ENCODE results near the gene NCMAP.

The NCMAP gene

DNA sequence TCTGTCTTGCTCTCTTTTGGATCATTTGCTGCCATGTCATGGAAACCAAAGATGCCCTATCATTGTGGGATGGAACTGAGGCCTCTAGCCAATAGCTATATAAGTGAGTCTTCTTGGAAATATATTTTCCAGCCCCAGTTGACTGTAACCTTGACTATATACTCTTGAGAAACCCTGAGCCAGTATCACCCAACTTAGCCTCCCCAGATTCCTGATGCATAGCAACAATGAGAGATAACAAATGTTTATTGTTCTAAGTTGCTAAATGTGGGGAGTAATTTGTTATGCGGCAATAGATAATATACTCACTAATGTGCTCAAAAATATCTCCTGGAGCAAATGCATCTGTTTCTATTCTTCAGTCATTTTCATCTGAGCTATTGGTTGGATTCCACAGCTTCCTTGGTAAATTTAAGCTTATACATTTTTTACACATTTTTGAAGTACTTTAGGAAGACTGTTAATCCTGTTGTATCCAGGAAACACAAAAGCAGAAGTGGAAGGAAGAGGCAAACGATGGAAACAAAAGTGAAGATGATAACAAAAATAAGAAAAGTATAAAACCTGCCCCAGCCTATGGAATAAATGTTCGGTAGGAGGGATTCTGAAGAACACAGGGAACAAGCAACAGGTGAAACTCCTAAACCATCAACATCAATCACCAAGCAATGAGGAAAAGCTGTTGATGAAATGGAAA, 80.9 kb downstream of the NCMAP start:
- DNase-seq: no peak

DNA sequence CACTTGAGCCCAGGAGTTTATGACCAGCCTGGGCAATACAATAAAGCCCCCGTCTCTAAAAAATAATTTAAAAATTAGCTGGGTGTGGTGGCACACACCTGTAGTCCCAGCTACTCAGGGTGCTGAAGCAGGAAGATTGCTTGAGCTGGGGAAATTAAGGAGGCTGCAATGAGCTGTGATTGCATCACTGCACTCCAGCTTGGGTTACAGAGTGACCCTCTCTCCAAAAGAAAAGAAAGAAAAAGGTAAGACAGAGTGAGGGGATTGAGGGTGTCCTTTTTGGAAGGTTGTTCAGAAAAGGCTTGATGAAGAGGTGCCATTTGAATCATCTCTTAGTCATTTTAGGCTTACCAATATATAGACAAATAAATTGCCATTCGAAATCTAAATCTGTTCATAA, 83.2 kb downstream of the NCMAP start:
- no peak for DNase-seq

GRCh38 chr1:24639881-24640280, 84.0 kb downstream of the NCMAP start:
- no peak for DNase-seq

DNA sequence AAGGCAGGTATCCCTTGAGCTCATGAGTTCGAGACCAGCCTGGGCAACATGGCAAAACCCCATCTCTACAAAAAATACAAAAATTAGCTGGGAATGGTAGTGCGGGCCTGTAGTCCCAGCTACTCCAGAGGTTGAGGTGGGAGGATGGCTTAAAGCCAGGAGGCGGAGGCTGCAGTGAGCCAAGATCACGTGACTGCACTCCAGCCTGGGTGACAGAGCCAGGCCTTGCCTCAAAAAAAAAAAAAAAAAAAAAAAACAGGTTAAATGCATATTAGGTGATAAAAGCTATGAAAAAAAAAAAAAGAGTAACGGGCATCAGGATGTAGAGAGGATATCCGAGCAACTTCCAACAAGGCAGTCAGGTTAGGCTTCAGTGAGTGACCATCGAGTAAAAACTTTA, 84.4 kb downstream of the NCMAP start:
- DNase-seq: peak; percentile 16

DNA sequence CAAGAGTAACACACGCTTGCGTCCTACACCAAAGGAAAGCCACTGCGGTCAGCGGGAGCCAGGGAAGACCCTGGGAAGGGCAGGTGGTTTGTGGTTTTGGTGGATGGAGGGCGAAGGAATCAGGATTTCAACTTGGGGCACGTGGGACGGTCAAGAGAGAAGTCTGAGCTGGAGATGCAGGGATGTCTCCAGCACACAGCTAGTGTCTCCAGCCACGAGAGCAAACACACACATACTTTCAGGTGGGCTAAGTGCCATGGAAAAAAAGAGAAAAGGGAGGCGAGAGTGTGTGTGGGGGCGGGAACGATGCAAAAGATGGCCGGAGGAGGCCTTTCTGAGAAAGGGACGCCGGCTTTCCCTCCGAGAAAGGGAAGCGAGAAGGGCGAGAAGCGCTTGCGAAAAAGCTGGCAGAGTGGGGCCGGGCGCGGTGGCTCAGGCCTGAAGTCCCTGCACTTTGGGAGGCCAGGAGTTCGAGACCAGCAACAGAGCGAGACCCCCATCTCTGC, 85.8 kb downstream of the NCMAP start:
- DNase-seq: peak; percentile 64

DNA sequence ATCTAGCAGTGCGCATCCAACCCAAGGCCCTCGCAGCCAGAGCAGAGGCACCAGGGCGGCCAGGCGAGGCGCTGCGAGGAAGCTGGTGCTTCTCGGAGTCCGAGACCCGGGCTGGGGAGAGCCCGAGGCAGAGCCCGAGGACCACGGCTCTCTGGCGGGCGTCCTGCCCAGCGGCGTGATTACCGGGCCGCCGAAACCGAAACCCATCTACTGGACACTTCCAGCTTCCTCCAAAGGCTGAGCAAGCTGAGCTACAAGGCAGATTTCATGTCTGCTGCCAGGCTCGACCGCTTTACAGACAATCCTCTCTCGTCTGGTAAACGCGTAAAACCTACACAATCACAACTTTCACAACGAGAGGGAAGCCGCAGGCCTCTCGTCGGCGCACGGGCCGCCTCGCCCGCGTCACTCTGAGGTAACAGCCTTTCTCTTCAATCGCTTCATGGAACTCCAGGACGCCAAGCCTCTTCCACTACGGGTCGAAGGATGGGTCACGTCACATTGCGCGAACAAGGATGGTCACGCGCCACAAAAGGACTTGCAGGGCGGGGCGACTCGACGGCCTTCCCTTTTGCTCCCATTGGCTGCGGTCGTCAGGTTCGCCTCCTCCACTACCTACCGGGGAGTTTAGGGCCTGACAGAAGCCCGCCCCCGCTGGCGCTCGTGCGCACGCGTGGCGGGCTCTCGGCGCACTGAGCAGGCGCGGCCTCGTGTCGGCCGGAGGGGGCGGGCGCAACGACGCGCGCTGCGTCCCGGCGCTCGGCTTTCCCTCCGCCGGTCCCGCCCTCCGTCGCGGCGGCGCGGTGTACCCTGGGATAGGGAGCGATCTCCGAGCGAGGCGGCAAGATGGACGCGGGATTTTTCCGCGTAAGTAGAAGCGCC, 86.8 kb downstream of the NCMAP start, which contains the start of gene SRRM1:
Gene SRRM1 (plus strand): TSS at position 822 of the 882 bp plus-strand sequence. CDS start 25 bp downstream, at position 847.
- peak; percentile 100 for DNase-seq

- no peak for DNase-seq
Measured at GRCh38 chr1:24643363-24644099, 87.6 kb downstream of the NCMAP start.

DNA sequence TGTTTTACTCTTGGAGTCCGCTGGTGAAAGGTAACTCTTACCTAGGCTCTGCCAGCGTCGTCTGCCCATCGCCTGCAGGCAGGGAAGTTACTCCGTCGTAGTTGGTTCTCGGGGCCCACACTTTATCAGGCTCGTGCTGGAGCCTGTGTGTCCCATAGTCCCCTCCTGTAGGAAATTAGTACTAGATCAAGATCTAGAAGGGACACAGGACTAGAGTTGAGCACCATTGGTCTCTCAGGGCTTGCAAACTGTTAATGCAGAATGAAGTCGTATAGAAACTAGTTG, 88.2 kb downstream of the NCMAP start:
- DNase-seq: no peak

- no peak for DNase-seq
Measured at GRCh38 chr1:24648919-24649318, 93.0 kb downstream of the NCMAP start.

DNA sequence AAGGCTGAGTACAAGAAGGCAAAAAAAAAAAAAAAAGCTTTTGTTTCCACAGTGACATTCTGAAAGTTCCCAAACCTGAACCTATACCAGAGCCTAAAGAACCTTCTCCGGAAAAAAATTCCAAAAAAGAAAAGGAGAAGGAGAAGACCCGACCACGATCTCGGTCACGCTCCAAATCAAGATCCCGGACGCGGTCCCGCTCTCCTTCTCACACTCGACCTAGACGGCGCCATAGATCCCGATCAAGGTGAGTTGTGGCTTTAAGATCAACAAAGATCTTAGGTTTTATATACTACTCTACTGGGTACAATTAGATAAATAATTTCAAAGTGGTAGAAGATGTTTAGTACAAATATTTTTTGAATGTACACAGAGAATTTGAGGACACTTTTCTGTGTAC, 96.5 kb downstream of the NCMAP start:
- no peak for DNase-seq

DNA sequence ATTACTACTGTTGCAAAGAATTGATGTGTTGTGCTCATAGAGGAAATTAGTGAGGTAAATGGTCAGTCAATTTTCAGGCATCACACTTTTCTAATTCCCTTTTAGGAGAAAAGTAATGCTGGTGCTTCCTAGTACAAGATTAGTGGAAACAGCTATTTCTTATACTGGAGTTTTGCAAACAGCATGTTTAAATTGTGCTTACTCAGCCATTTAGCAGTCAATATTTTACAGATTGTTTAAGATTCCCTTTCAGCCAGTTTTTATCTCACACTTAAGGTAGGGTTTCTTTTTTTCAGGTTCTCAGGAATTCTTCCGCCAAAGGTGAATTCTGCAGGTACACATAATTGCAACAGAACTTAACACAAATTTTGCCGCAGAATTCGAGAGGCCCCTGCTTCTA, 98.1 kb downstream of the NCMAP start:
- no peak for DNase-seq

DNA sequence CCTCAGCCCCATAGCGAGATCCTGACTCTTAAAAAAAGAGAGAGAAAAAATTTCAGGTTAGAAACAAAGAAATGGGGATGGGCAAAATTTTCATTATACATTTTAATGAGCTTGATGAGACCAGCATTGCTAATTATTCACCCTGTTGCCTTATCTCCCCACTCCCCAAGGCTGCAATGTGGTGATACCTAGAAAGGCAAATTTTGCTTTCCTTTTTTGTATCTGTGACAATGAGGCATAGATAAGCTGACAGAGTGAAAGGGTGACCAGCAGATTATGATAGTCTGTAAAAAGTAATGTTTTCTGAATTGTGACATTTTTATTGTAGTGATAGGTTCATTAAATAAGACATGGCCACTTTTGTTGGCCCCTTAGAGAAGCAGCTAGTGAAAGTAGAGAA, 100.2 kb downstream of the NCMAP start:
- DNase-seq: no peak

GRCh38 chr1:24657781-24658180, 101.9 kb downstream of the NCMAP start:
- DNase-seq: no peak

All from right hindlimb (tissue), 1 donor.